CD4-positive, alpha-beta T cell treated with Interleukin-4 for 4 hours (primary cell): Measurements from ENCODE around the gene MAML3.

Experiments
- DNase-seq: peaks from one replicate; pipeline ENCODE4 v3.0.0-alpha.2; 2020

MAML3 gene

GRCh38 chr4:139915037-139915436 lies 238.9 kb downstream of the MAML3 start:
- DNase-seq: no peak

DNA sequence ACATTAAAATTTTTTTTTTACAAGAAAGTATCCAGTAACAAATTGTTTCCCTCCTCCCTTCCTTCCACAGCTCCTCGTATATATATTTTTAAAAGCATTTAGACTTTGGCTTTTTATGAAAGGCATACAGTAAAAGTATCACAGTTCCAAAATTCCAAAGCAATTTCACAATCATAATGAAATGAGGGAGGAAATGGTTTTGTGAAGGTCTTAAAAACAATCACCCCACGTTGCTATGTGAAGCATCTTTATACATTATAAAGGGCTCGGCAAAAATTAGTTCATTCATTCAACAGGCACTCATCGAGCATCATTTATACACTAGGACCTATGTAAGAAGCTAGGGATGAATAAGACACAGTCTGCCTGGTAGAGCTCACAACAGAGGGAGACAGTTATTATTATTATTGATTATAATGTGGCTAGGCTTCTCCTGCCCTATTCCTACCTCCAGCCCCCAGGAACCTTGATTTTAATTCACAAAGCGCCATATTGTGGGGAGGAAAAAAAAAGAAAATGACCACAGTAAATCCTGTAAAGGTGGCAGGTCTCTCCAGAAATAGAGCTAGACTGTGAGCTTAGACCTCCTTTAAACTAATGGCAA lies 239.9 kb downstream of the MAML3 start:
- no peak for DNase-seq

GRCh38 chr4:139913398-139913990 lies 240.5 kb downstream of the MAML3 start:
- no peak for DNase-seq

DNA sequence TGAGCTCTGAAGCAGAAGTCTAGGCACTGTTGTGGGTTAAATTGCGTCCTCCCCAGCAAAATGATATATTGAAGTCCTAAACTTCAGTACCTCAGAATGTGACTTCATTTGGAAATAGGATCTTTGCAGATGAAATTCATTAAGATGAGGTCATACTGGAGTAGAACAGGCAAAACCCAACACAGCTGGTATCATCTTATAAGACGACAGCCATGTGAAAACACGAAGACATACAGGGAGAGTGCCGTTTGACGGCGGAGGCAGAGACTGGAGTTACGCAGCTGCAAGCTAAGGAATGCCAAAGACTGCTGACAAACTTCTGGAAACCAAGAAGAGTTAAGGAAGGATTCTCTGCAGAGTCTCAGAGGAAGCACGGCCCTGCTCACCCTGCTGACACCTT lies 241.5 kb downstream of the MAML3 start:
- no peak for DNase-seq

GRCh38 chr4:139910106-139910505 lies 243.9 kb downstream of the MAML3 start:
- DNase-seq: no peak

DNA sequence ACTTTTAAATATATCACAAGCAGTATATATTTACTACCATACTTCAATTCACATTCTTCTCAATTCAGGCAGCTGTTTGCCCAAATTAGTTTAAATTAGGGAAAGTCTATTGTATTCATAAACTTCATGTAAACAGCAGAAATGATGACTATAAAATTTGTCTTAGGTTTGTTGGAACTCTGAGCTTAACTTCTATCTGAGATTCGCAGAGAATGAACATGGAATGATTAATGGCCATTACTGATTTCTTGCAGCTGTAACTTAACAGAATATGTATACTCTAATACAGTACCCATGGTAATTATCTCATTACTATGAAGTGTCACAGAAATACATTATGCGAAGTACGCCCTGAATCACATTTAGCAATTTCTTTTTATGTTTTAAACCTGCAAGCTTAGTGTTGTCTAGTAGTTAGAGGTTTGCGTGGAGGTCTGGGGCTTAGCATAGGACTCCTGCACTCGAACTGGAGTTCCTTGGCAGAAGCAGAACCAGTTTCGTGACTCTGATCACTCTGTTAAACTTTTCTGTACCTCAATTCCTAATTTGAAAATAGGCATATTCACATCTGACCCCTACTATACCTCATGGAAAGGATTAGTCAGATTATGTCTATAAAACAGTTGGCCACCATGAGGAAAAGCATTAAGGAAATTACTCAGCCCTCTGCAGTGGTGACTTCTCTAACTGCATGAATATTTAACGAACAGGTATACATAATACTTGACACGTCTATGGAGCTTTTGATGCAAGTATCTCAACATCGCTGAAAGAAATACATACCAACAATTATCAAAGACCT lies 245.1 kb downstream of the MAML3 start:
- DNase-seq: no peak

DNA sequence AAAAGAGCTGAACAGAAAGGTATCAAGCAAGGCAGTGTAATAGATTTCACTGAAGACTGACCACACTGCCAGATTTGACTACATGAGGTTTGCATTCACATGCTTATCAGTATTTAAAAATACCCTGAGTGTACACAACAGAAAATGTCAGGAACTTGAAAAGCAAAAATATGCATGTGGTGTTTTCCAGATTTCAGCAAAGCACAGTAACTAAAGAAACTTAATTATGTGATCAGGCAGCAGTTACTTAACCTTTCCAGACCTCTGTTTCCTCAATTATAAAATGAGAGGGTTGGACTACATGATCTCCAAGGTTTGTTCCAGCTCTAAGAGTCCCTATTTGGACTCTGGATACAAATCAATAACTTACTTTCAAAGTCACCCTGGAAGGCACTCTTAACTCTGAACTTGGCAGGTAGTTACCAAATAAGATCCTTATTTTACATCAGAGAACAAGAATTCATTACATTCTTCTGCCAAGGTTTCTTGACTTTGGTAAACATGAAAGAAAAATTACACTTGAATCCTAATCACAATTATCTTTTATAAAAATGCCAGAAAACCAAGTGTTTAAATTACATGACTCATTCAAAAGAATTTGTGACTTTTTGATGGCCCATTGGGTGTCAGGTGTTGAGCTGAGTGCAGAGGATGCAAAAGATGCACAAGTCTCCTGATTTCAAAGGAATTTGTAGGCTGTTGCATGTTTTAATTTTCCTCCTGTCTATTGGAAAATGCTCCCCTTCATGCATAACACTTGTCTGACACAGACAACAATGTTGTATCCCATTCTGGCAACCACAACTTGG lies 246.8 kb downstream of the MAML3 start:
- DNase-seq: no peak

DNA sequence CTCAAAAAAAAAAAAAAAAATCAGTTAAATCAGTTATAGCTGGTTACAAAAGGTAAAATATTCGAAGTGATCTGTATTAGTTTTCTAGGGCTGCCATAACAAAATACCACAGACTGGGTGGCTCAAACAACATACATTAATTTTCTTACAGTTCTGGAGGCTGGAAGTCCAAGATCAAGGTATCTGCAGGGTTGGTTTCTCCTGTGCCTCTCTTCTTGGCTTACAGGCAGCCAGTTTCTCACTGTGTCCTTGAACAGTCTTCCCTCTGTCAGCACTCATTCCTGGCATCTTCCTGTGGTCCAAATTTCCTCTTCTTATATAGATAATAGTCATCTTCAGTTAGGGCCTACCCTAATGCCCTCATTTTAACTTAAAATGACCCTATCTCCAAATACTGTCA lies 248.5 kb downstream of the MAML3 start:
- no peak for DNase-seq

GRCh38 chr4:139904406-139904805 lies 249.6 kb downstream of the MAML3 start:
- DNase-seq: no peak

DNA sequence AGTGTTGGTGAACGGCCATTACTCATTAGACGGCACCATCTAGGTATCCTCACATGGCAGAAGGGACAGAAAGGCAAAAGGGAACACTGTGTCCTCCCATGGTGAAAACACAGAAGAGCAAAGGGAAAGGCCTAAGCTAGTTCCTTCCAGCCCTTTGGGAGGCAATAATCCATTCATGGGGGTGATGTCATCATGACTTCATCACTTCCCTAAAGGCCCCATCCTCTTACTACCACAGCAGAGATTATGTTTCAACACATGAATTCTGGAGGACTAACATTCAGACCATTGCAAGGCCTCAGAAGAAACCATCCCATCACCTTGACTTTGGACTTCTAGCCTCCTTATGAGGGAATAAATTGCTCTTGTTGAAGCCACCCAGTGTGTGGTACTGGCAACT lies 250.1 kb downstream of the MAML3 start:
- no peak for DNase-seq

GRCh38 chr4:139902321-139903320 lies 251.4 kb downstream of the MAML3 start:
- no peak for DNase-seq

- no peak for DNase-seq
Measured at GRCh38 chr4:139901531-139902320, 252.3 kb downstream of the MAML3 start.

GRCh38 chr4:139900964-139901376 lies 253.0 kb downstream of the MAML3 start:
- DNase-seq: no peak

DNA sequence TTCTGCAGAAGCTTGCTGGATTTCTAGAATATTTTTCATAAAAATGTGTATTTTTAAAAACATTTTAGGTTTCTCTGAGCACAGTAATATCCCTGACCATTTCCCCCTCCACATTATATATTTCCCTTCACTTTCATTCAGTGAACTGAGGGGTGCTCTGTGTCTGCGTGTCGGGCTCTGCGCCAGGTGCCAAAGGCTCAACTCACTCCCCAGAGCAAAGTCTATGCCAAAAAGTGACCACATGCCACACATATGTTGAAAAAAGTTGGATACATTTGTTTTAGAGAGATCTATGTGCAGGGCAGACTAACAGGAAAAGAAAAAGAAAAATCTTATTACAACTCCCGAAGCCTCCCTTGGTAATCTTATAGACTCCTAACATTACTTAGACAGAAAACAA lies 254.6 kb downstream of the MAML3 start:
- no peak for DNase-seq

GRCh38 chr4:139898293-139898692 lies 255.7 kb downstream of the MAML3 start:
- DNase-seq: peak; percentile 9

- DNase-seq: no peak
Measured at GRCh38 chr4:139896091-139896604, 257.8 kb downstream of the MAML3 start.

GRCh38 chr4:139893801-139894200 lies 260.2 kb downstream of the MAML3 start:
- no peak for DNase-seq

- DNase-seq: no peak
Measured at GRCh38 chr4:139892973-139893736, 260.8 kb downstream of the MAML3 start.

DNA sequence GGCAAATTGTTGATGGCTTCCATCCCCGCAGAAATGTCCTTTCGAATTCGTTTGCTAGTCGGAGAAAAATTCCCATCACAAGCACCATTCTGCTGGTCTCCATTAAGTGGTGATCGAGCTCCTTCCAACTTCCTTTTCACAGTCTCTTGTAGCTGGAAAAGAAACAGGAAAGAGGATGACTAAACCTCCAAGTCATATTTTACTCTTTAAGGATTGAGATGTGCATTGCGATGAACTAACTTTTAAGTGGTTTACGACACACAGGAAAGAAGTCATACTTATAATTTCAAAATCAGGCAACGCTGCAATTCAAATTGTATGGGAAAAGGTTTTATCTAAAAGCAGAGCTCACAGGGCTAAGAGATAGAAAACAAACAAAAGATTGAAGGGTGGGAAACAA lies 263.2 kb downstream of the MAML3 start:
- no peak for DNase-seq

- no peak for DNase-seq
Measured at GRCh38 chr4:139889901-139890300, 264.1 kb downstream of the MAML3 start.
